Tibial nerve (tissue), 3 donors: ENCODE results near the gene PVALB.

Source experiments
- CTCF ChIP-seq, 5 experiments: fragments of 200-600 bp in 3 of 5; fragments of 450-650 bp in 2 of 5; sonication (generic) in 3 of 5; IDR thresholded peaks; one replicate each; pipeline ENCODE4 v1.5.1; 2016 to 2019; ENCODE audit warnings: antibody characterized with exemption in 5 of 5, mild to moderate bottlenecking in 3 of 5, moderate library complexity in 2 of 5
- POLR2A ChIP-seq, 2 donors: fragments of 450-650 bp; IDR thresholded peaks; one replicate each; pipeline ENCODE4 v1.6.1; 2017; ENCODE audit warnings: antibody characterized with exemption in 2 of 2, mild to moderate bottlenecking in 2 of 2, moderate library complexity in 2 of 2

GRCh38 chr22:36809351-36809750, 7.5 kb downstream of the PVALB start:
- TF ChIP-seq POLR2A (IDR thresholded peaks at IDR 0.05) (no peak), CTCF (IDR thresholded peaks at IDR 0.05) (no peak)
